T-helper 1 cell treated with Interleukin-12 subunit alpha and Interleukin-12 subunit beta and Interleukin-4 antibody, amounts not matched to agents 30 μg/mL and 1 μg/mL, for 36 hours (primary cell): Measurements from ENCODE around the gene CADPS2.

ENCODE experiments used
- H3K27ac Mint-ChIP-seq: one replicate; pipeline ENCODE4 v1.8.0; 2021; ENCODE audit warnings: mild to moderate bottlenecking, mixed read lengths
- H3K27me3 Mint-ChIP-seq: one replicate; pipeline ENCODE4 v1.8.0; 2021; ENCODE audit warnings: low read depth, mixed read lengths
- H3K36me3 Mint-ChIP-seq: one replicate; pipeline ENCODE4 v1.8.0; 2021; ENCODE audit warnings: low read depth, mixed read lengths
- H3K4me1 Mint-ChIP-seq: one replicate; pipeline ENCODE4 v1.8.0; 2021; ENCODE audit warnings: low read depth, mixed read lengths
- H3K4me3 Mint-ChIP-seq: one replicate; pipeline ENCODE4 v1.8.0; 2021; ENCODE audit warnings: mild to moderate bottlenecking, moderate library complexity, mixed read lengths
- H3K9me3 Mint-ChIP-seq: one replicate; pipeline ENCODE4 v1.8.0; 2021; ENCODE audit warnings: mixed read lengths

The CADPS2 gene

GRCh38 chr7:122532406-122533269 is 353.6 kb downstream of the CADPS2 start:
- Mint-ChIP-seq H3K27me3 (no peaks in the 10 kb centered on the region), H3K27ac (no peak overlapping the region), H3K4me1 (no peaks in the 10 kb centered on the region), H3K9me3 (no peaks in the 10 kb centered on the region), H3K36me3 (no peaks in the 10 kb centered on the region), H3K4me3 (no peak overlapping the region)

GRCh38 chr7:122528879-122529481 is 357.3 kb downstream of the CADPS2 start:
- no peaks in the 10 kb centered on the region for H3K27me3 Mint-ChIP-seq
- no peaks in the 10 kb centered on the region for H3K36me3 Mint-ChIP-seq
- H3K9me3 Mint-ChIP-seq, result no peaks in the 10 kb centered on the region
- no peak overlapping the region for H3K4me3 Mint-ChIP-seq
- H3K4me1 Mint-ChIP-seq, result no peaks in the 10 kb centered on the region
- no peak overlapping the region for H3K27ac Mint-ChIP-seq

GRCh38 chr7:122525355-122525754 is 360.9 kb downstream of the CADPS2 start:
- Mint-ChIP-seq H3K36me3 (no peaks in the 10 kb centered on the region), H3K9me3 (no peaks in the 10 kb centered on the region)

GRCh38 chr7:122521767-122522166 is 364.5 kb downstream of the CADPS2 start:
- H3K36me3 Mint-ChIP-seq, result no peaks in the 10 kb centered on the region
- no peak overlapping the region for H3K27ac Mint-ChIP-seq
- no peak overlapping the region for H3K4me3 Mint-ChIP-seq
- H3K4me1 Mint-ChIP-seq, result no peaks in the 10 kb centered on the region
- no peaks in the 10 kb centered on the region for H3K9me3 Mint-ChIP-seq
- no peaks in the 10 kb centered on the region for H3K27me3 Mint-ChIP-seq

More at GRCh38 chr7:122525355-122525754, 360.9 kb downstream of the CADPS2 start:
- H3K27ac Mint-ChIP-seq, result no peak overlapping the region
- no peak overlapping the region for H3K4me3 Mint-ChIP-seq
- no peaks in the 10 kb centered on the region for H3K4me1 Mint-ChIP-seq
- H3K27me3 Mint-ChIP-seq, result no peaks in the 10 kb centered on the region

GRCh38 chr7:122520971-122521555 is 365.2 kb downstream of the CADPS2 start:
- Mint-ChIP-seq H3K9me3 (no peaks in the 10 kb centered on the region), H3K36me3 (no peaks in the 10 kb centered on the region), H3K27ac (no peak overlapping the region), H3K27me3 (no peaks in the 10 kb centered on the region), H3K4me1 (no peaks in the 10 kb centered on the region), H3K4me3 (no peak overlapping the region)

GRCh38 chr7:122518488-122518887 is 367.8 kb downstream of the CADPS2 start:
- no peaks in the 10 kb centered on the region for H3K9me3 Mint-ChIP-seq
- H3K27ac Mint-ChIP-seq, result no peak overlapping the region
- no peaks in the 10 kb centered on the region for H3K27me3 Mint-ChIP-seq
- H3K4me1 Mint-ChIP-seq, result no peaks in the 10 kb centered on the region
- H3K36me3 Mint-ChIP-seq, result no peaks in the 10 kb centered on the region
- no peak overlapping the region for H3K4me3 Mint-ChIP-seq

GRCh38 chr7:122517576-122517975 is 368.7 kb downstream of the CADPS2 start:
- no peaks in the 10 kb centered on the region for H3K27me3 Mint-ChIP-seq

GRCh38 chr7:122515404-122515803 is 370.9 kb downstream of the CADPS2 start:
- Mint-ChIP-seq H3K27ac (no peak overlapping the region), H3K9me3 (no peaks in the 10 kb centered on the region), H3K27me3 (no peaks in the 10 kb centered on the region), H3K4me1 (no peaks in the 10 kb centered on the region), H3K36me3 (no peaks in the 10 kb centered on the region), H3K4me3 (no peak overlapping the region)

More at GRCh38 chr7:122517576-122517975, 368.7 kb downstream of the CADPS2 start:
- Mint-ChIP-seq H3K4me1 (no peaks in the 10 kb centered on the region), H3K36me3 (no peaks in the 10 kb centered on the region), H3K27ac (no peak overlapping the region), H3K9me3 (no peaks in the 10 kb centered on the region), H3K4me3 (no peak overlapping the region)

GRCh38 chr7:122511268-122511667 is 375.0 kb downstream of the CADPS2 start:
- Mint-ChIP-seq H3K4me3 (no peak overlapping the region), H3K36me3 (no peaks in the 10 kb centered on the region), H3K27ac (no peak overlapping the region), H3K9me3 (no peaks in the 10 kb centered on the region), H3K4me1 (no peaks in the 10 kb centered on the region), H3K27me3 (no peaks in the 10 kb centered on the region)

- no peak overlapping the region for H3K4me3 Mint-ChIP-seq
- H3K9me3 Mint-ChIP-seq, result no peaks in the 10 kb centered on the region
- no peaks in the 10 kb centered on the region for H3K36me3 Mint-ChIP-seq
- H3K27me3 Mint-ChIP-seq, result no peaks in the 10 kb centered on the region
- H3K27ac Mint-ChIP-seq, result no peak overlapping the region
- H3K4me1 Mint-ChIP-seq, result no peaks in the 10 kb centered on the region
These were observed 378.7 kb downstream of the CADPS2 start for GRCh38 chr7:122507591-122507990.

GRCh38 chr7:122492007-122492406 is 394.3 kb downstream of the CADPS2 start:
- no peaks in the 10 kb centered on the region for H3K9me3 Mint-ChIP-seq
- H3K36me3 Mint-ChIP-seq, result no peaks in the 10 kb centered on the region
- no peaks in the 10 kb centered on the region for H3K4me1 Mint-ChIP-seq

GRCh38 chr7:122488241-122488640 is 398.0 kb downstream of the CADPS2 start:
- H3K9me3 Mint-ChIP-seq, result no peaks in the 10 kb centered on the region
- no peak overlapping the region for H3K27ac Mint-ChIP-seq
- no peak overlapping the region for H3K4me3 Mint-ChIP-seq
- H3K4me1 Mint-ChIP-seq, result no peaks in the 10 kb centered on the region
- no peaks in the 10 kb centered on the region for H3K27me3 Mint-ChIP-seq
- no peaks in the 10 kb centered on the region for H3K36me3 Mint-ChIP-seq

More at GRCh38 chr7:122492007-122492406, 394.3 kb downstream of the CADPS2 start:
- Mint-ChIP-seq H3K4me3 (no peak overlapping the region), H3K27me3 (no peaks in the 10 kb centered on the region), H3K27ac (no peak overlapping the region)

- H3K4me1 Mint-ChIP-seq, result no peaks in the 10 kb centered on the region
- H3K4me3 Mint-ChIP-seq, result no peak overlapping the region
- no peak overlapping the region for H3K27ac Mint-ChIP-seq
- no peaks in the 10 kb centered on the region for H3K27me3 Mint-ChIP-seq
- no peaks in the 10 kb centered on the region for H3K36me3 Mint-ChIP-seq
- no peaks in the 10 kb centered on the region for H3K9me3 Mint-ChIP-seq
These were observed 399.1 kb downstream of the CADPS2 start for GRCh38 chr7:122487131-122487530.

GRCh38 chr7:122485856-122486255 is 400.4 kb downstream of the CADPS2 start:
- Mint-ChIP-seq H3K27ac (no peak overlapping the region), H3K4me3 (no peak overlapping the region), H3K36me3 (no peaks in the 10 kb centered on the region), H3K4me1 (no peaks in the 10 kb centered on the region), H3K27me3 (no peaks in the 10 kb centered on the region), H3K9me3 (no peaks in the 10 kb centered on the region)

GRCh38 chr7:122482212-122482611 is 404.0 kb downstream of the CADPS2 start:
- H3K36me3 Mint-ChIP-seq, result no peaks in the 10 kb centered on the region
- no peak overlapping the region for H3K4me3 Mint-ChIP-seq
- no peaks in the 10 kb centered on the region for H3K27me3 Mint-ChIP-seq
- H3K4me1 Mint-ChIP-seq, result no peaks in the 10 kb centered on the region
- no peak overlapping the region for H3K27ac Mint-ChIP-seq
- H3K9me3 Mint-ChIP-seq, result no peaks in the 10 kb centered on the region
